CD4-positive, alpha-beta T cell (primary cell): ENCODE data around the gene SHLD1. TPM values are rescaled to one million over a fixed set of nuclear protein-coding genes. Genes with fewer than 3 reads are reported as not detected.

Source experiments
- ATAC-seq: fragments of 200-7000 bp; cut with Tn5 transposase; one replicate; pipeline ENCODE4 v1.10.0; 2022; ENCODE audit warnings: mild to moderate bottlenecking; ENCODE audit not compliant: poor library complexity
- CTCF ChIA-PET: fragments of 350-600 bp; sonication (Branson Sonifier 250); formaldehyde crosslinking; loops from one replicate; lab custom pipeline; 2021; ENCODE audit warnings: antibody characterized with exemption, inconsistent platforms; lab: Charles Lee
- POLR2A ChIA-PET: fragments of 350-600 bp; sonication (Branson Sonifier 250); formaldehyde crosslinking; loops from one replicate; lab custom pipeline; 2021; ENCODE audit warnings: antibody characterized with exemption, inconsistent platforms; lab: Charles Lee
- DNase-seq, 14 experiments: peaks; one replicate each; pipeline ENCODE4 v3.0.0-alpha.2; 2013 to 2020; ENCODE audit warnings: mixed read lengths in 2 of 14
- H3K27ac ChIP-seq, 2 donors: one replicate each; pipeline versions ENCODE4 v1.5.1 to v1.7.0; 2013; ENCODE audit warnings: low read length in 2 of 2, low read depth in 1 of 2, mild to moderate bottlenecking in 1 of 2
- H3K27me3 ChIP-seq, 2 experiments: 1 replicate in 1 of 2; 2 replicates in 1 of 2; pipeline versions ENCODE4 v1.6.1 to v1.7.0; 2013; ENCODE audit warnings: low read length in 2 of 2, control low read depth in 1 of 2, mild to moderate bottlenecking in 1 of 2, moderate library complexity in 1 of 2; ENCODE audit not compliant: insufficient read depth in 2 of 2, control insufficient read depth in 1 of 2
- H3K36me3 ChIP-seq: one replicate; pipeline ENCODE4 v1.6.1; 2013; ENCODE audit warnings: low read length, control low read depth; ENCODE audit not compliant: insufficient read depth
- H3K4me1 ChIP-seq: one replicate; pipeline ENCODE4 v1.6.1; 2013; ENCODE audit warnings: low read length, control low read depth; ENCODE audit not compliant: insufficient read depth
- H3K4me3 ChIP-seq: one replicate; pipeline ENCODE4 v1.5.1; 2013; ENCODE audit warnings: mild to moderate bottlenecking, low read length, moderate library complexity
- H3K9me3 ChIP-seq, 2 experiments: 1 replicate in 1 of 2; 2 replicates in 1 of 2; pipeline versions ENCODE4 v1.6.1 to v1.7.0; 2013; ENCODE audit warnings: low read length in 2 of 2, mild to moderate bottlenecking in 2 of 2, control low read depth in 1 of 2, moderate library complexity in 1 of 2; ENCODE audit not compliant: control insufficient read depth in 1 of 2, insufficient read depth in 1 of 2
- H3K27ac Mint-ChIP-seq: one replicate; pipeline ENCODE4 v1.8.0; 2020; ENCODE audit warnings: mixed read lengths
- H3K27me3 Mint-ChIP-seq: one replicate; pipeline ENCODE4 v1.8.0; 2021; ENCODE audit warnings: mixed read lengths
- H3K36me3 Mint-ChIP-seq: one replicate; pipeline ENCODE4 v1.8.0; 2021; ENCODE audit warnings: low read depth, mixed read lengths
- H3K4me1 Mint-ChIP-seq: one replicate; pipeline ENCODE4 v1.8.0; 2021; ENCODE audit warnings: low read depth, mixed read lengths
- H3K4me3 Mint-ChIP-seq: one replicate; pipeline ENCODE4 v1.8.0; 2020; ENCODE audit warnings: mild to moderate bottlenecking, mixed read lengths
- H3K9me3 Mint-ChIP-seq: one replicate; pipeline ENCODE4 v1.8.0; 2020; ENCODE audit warnings: mixed read lengths
- intact Hi-C, 2 experiments: fragments of 100-400 bp; cut with DNase I in 1 of 2; cut with micrococcal nuclease in 1 of 2; formaldehyde crosslinking; loops; one replicate each; pipeline versions ENCODE4 v1.15.1 to v1.9.0; 2023 to 2025; cut with DNase I, micrococcal nuclease
- total RNA-seq, 174 experiments: library from RNA in 2 of 174; stranded (reverse) in 2 of 174; gene quantifications; one replicate each; pipeline ENCODE4 v1.2.3 and lab custom pipeline; 2021 to 2026
- TF ChIP-seq, protein P1 (sequence below): fragments of 200-600 bp; IDR thresholded peaks from one replicate; pipeline ENCODE4 v1.8.0; 2022; ENCODE audit warnings: antibody characterized with exemption, mild to moderate bottlenecking

The SHLD1 gene
- total RNA-seq, 2 experiments from 2014 or later: 7.0 to 7.3 TPM

DNA sequence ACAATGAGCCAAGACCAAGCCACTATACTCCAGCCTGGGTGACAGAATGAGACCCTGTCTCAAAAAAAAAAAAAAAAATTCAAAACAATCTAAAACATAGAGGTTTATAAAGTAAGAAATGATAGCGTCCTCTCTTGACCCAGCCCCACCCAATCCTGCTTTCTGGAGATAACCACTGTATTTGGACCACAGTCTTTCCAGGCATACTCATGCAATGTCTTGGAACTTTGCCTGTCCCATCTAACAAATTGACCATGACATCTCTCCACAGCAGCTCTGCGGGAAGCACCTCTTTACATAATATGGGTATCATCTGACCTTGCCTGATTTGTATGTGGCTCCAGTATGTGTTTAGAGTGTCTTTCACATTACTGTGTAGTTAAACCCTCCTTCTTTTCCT lies 9.1 kb upstream of the SHLD1 start:
- H3K36me3 Mint-ChIP-seq: no peaks in the 10 kb centered on the region
- ATAC-seq: no peak
- H3K9me3 ChIP-seq: no peaks in the 10 kb centered on the region
- H3K27ac Mint-ChIP-seq: no peak overlapping the region
- no peaks in the 10 kb centered on the region for H3K27me3 Mint-ChIP-seq
- no peaks in the 10 kb centered on the region for H3K27me3 ChIP-seq
- H3K4me1 Mint-ChIP-seq: peaks cover 25% of the 10 kb centered on the region
- no peaks in the 10 kb centered on the region for H3K36me3 ChIP-seq
- ChIA-PET POLR2A (interaction anchor here (1.5 kb wide), 1 partner anchor 26 kb away, joined by 3 read pairs; no protein-coding TSS in a partner anchor), CTCF (no interaction called here)
- intact Hi-C loops: no loop called here
- no peaks in the 10 kb centered on the region for H3K9me3 Mint-ChIP-seq
- DNase-seq: no peak
- no peak overlapping the region for H3K27ac ChIP-seq
- TF ChIP-seq, protein P1, sequence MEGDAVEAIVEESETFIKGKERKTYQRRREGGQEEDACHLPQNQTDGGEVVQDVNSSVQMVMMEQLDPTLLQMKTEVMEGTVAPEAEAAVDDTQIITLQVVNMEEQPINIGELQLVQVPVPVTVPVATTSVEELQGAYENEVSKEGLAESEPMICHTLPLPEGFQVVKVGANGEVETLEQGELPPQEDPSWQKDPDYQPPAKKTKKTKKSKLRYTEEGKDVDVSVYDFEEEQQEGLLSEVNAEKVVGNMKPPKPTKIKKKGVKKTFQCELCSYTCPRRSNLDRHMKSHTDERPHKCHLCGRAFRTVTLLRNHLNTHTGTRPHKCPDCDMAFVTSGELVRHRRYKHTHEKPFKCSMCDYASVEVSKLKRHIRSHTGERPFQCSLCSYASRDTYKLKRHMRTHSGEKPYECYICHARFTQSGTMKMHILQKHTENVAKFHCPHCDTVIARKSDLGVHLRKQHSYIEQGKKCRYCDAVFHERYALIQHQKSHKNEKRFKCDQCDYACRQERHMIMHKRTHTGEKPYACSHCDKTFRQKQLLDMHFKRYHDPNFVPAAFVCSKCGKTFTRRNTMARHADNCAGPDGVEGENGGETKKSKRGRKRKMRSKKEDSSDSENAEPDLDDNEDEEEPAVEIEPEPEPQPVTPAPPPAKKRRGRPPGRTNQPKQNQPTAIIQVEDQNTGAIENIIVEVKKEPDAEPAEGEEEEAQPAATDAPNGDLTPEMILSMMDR: no peak
- H3K4me3 Mint-ChIP-seq: no peak overlapping the region
- peaks cover 26% of the 10 kb centered on the region for H3K4me1 ChIP-seq
- H3K4me3 ChIP-seq: no peak overlapping the region

DNA sequence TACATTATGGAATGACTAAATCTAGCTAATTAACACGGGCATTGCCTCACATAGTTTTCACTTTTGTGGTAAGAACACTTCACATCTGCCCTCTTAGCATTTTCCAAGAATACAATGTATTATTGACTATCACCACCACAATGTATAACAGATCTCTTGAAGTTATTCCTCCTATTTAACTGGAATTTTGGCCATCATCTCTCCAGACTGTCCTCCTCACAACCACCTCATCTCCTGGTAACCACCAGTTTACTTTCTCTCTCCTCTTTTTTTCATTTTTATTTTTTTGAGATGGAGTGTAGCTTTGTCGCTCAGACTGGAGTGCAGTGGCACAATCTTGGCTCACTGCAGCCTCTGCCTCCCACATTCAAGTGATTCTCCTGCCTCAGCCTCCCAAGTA lies 8.2 kb upstream of the SHLD1 start:
- Mint-ChIP-seq H3K27ac (no peak overlapping the region), H3K36me3 (no peaks in the 10 kb centered on the region), H3K4me3 (no peak overlapping the region), H3K4me1 (peaks cover 17% of the 10 kb centered on the region), H3K9me3 (no peaks in the 10 kb centered on the region), H3K27me3 (no peaks in the 10 kb centered on the region)
- Histone ChIP-seq H3K9me3 (no peaks in the 10 kb centered on the region), H3K36me3 (no peaks in the 10 kb centered on the region), H3K4me3 (no peak overlapping the region), H3K4me1 (peaks cover 16% of the 10 kb centered on the region), H3K27me3 (no peaks in the 10 kb centered on the region), H3K27ac (no peak overlapping the region)
- TF ChIP-seq, protein P1: no peak
- ChIA-PET POLR2A (no interaction called here), CTCF (no interaction called here)
- intact Hi-C loops: no loop called here
- DNase-seq (no peak), ATAC-seq (no peak)

DNA sequence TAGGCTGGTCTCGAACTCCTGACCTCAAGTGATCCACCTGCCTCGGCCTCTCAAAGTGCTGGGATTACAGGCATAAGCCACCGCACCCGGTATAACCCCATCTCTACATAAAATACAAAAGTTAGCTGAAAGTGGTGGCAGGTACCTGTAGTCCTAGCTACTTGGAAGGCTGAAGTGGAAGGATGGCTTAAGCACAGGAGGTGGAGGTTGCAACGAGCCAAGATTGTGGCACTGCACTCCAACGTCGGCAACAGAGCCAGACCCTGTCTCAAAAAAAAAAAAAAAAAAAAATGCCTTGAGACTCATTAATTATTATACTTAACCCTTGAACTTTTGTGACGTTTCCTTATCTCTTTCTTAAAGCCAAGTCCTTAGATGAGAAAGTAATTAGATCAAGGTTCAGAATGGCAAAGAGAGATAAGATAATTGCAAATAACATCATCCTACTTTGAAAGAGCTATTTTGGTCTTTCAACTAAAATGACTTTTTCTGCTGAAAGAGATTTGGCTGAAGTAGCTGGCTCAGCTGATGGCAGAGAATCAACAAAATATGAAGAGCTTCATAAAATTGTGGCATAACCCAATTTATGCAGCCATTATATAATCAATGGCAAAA lies 4.7 kb upstream of the SHLD1 start:
- no peak overlapping the region for H3K4me3 Mint-ChIP-seq
- ChIA-PET POLR2A (no interaction called here), CTCF (no interaction called here)
- peaks cover 7% of the 10 kb centered on the region for H3K4me1 Mint-ChIP-seq
- Histone ChIP-seq H3K4me1 (peaks cover 7% of the 10 kb centered on the region), H3K36me3 (no peaks in the 10 kb centered on the region), H3K27me3 (no peaks in the 10 kb centered on the region), H3K4me3 (no peak overlapping the region), H3K9me3 (peaks cover 0 to 5% of the 10 kb centered on the region in 2 experiments), H3K27ac (no peak overlapping the region)
- DNase-seq (no peak), ATAC-seq (no peak)
- H3K36me3 Mint-ChIP-seq: peaks cover 6% of the 10 kb centered on the region
- intact Hi-C loops: no loop called here
- H3K27ac Mint-ChIP-seq: no peak overlapping the region
- no peaks in the 10 kb centered on the region for H3K27me3 Mint-ChIP-seq
- H3K9me3 Mint-ChIP-seq: peaks cover 2% of the 10 kb centered on the region
- TF ChIP-seq, protein P1: no peak
